ENCODE measurements around the gene DACH1.
"Not testable (repeated sequence)": the region's sequence is repeated elsewhere in the genome, so short reads cannot be mapped to it uniquely, and the experiment has no call there.

DACH1 gene

GRCh38 chr13:71865874-71866334 lies 1.1 kb downstream of the DACH1 start:
- DNase-seq (ENCODE audit: low read depth) = no peak

GRCh38 chr13:71864986-71865873 lies 1.8 kb downstream of the DACH1 start:
- DNase-seq (ENCODE audit: low read depth) = no peak

GRCh38 chr13:71864094-71864985 lies 2.7 kb downstream of the DACH1 start:
- no peak for DNase-seq (ENCODE audit: low read depth)

GRCh38 chr13:71863254-71863865 lies 3.6 kb downstream of the DACH1 start:
- DNase-seq (ENCODE audit: low read depth) = no peak

GRCh38 chr13:71862459-71862943 lies 4.5 kb downstream of the DACH1 start:
- no peak for DNase-seq (ENCODE audit: low read depth)

- no peak for DNase-seq (ENCODE audit: low read depth)
Observed at GRCh38 chr13:71861769-71862458, 5.1 kb downstream of the DACH1 start.

GRCh38 chr13:71860547-71861138 lies 6.4 kb downstream of the DACH1 start:
- DNase-seq (ENCODE audit: low read depth) = no peak

GRCh38 chr13:71858647-71859046 lies 8.4 kb downstream of the DACH1 start:
- no peak for DNase-seq (ENCODE audit: low read depth)

GRCh38 chr13:71856548-71857043 lies 10.4 kb downstream of the DACH1 start:
- no peak for DNase-seq (ENCODE audit: low read depth)

- no peak for DNase-seq (ENCODE audit: low read depth)
Observed at GRCh38 chr13:71854401-71854800, 12.6 kb downstream of the DACH1 start.

- DNase-seq (ENCODE audit: low read depth) = no peak
Observed at GRCh38 chr13:71853725-71854124, 13.3 kb downstream of the DACH1 start.

- DNase-seq (ENCODE audit: low read depth) = no peak
Observed at GRCh38 chr13:71852736-71853135, 14.3 kb downstream of the DACH1 start.

GRCh38 chr13:71851498-71852409 lies 15.2 kb downstream of the DACH1 start:
- DNase-seq (ENCODE audit: low read depth) = no peak

- no peak for DNase-seq (ENCODE audit: low read depth)
Observed at GRCh38 chr13:71842003-71842402, 25.0 kb downstream of the DACH1 start.

- no peak for DNase-seq (ENCODE audit: low read depth)
Observed at GRCh38 chr13:71838842-71839241, 28.2 kb downstream of the DACH1 start.

- not testable (repeated sequence) for DNase-seq (ENCODE audit: low read depth)
Observed at GRCh38 chr13:71837582-71837981, 29.4 kb downstream of the DACH1 start.

- DNase-seq (ENCODE audit: low read depth) = no peak
Observed at GRCh38 chr13:71831716-71832115, 35.3 kb downstream of the DACH1 start.

- no peak for DNase-seq (ENCODE audit: low read depth)
Observed at GRCh38 chr13:71830736-71831135, 36.3 kb downstream of the DACH1 start.

- DNase-seq (ENCODE audit: low read depth) = no peak
Observed at GRCh38 chr13:71830323-71830722, 36.7 kb downstream of the DACH1 start.

- no peak for DNase-seq (ENCODE audit: low read depth)
Observed at GRCh38 chr13:71829547-71829946, 37.5 kb downstream of the DACH1 start.

All from GM04504 (cell line).